HepG2 (cell line): ENCODE results near the gene LRP1B. TPM values are rescaled to one million over a fixed set of nuclear protein-coding genes. Genes with fewer than 3 reads are reported as not detected.
A peak's percentile ranks its signal among the peaks of the same experiment; 100 is the strongest.

Experiments
- ATAC-seq: fragments of 200-7000 bp; cut with Tn5 transposase; 3 replicates; pipeline ENCODE4 v1.9.1; 2020; ENCODE audit warnings: mild to moderate bottlenecking, moderate library complexity
- BruUV-seq: library from RNA; stranded (reverse); fragments of 400-500 nt; replicated peaks from 2 replicates; lab custom pipeline; 2021; lab: Mats Ljungman, UMichigan
- CTCF ChIA-PET: fragments of 300-600 bp; formaldehyde crosslinking; extraction: SDS; loops from one replicate; lab custom pipeline; 2021; ENCODE audit warnings: low total read pairs, inconsistent platforms, low intra/inter-chr PET ratio; lab: Yijun Ruan, JAX
- POLR2A ChIA-PET: fragments of 350-600 bp; sonication (Branson Sonifier 250); formaldehyde crosslinking; loops from one replicate; lab custom pipeline; 2020; ENCODE audit warnings: antibody characterized with exemption, inconsistent platforms; lab: Yijun Ruan, JAX
- DNase-seq: peaks from one replicate; pipeline ENCODE4 v3.0.0-alpha.2; 2015; ENCODE audit warnings: low spot score
- FAIRE-seq: peaks from 3 replicates; lab custom pipeline; 2011; peaks lifted over from hg19 to GRCh38; lab: Jason Lieb, UNC
- H2AFZ ChIP-seq: one replicate; pipeline ENCODE4 v1.6.1; 2011; ENCODE audit warnings: low read length, inconsistent platforms
- H3K27ac ChIP-seq: fragments of 300-600 bp; 3 replicates; pipeline ENCODE4 v1.8.0; 2011; ENCODE audit warnings: mixed run types, mild to moderate bottlenecking, mixed read lengths, low read length, inconsistent platforms; ENCODE audit not compliant: insufficient read depth; ENCODE audit errors: extremely low read length
- H3K27me3 ChIP-seq, 2 experiments: fragments of 200-600 bp in 1 of 2; 2 replicates in 1 of 2; 3 replicates in 1 of 2; pipeline versions ENCODE4 v1.6.0 to v1.8.0; 2011; ENCODE audit warnings: low read length in 2 of 2, mild to moderate bottlenecking in 2 of 2, moderate library complexity in 2 of 2, inconsistent platforms in 1 of 2; ENCODE audit not compliant: insufficient read depth in 2 of 2, control insufficient read depth in 1 of 2
- H3K36me3 ChIP-seq, 2 experiments: fragments of 200-600 bp in 1 of 2; replicated peaks in 1 of 2; 2 replicates in 1 of 2; 3 replicates in 1 of 2; pipeline versions ENCODE4 v1.5.1 to v1.8.0; 2011; ENCODE audit warnings: low read length in 2 of 2, inconsistent platforms in 1 of 2; ENCODE audit not compliant: insufficient read depth in 2 of 2, control insufficient read depth in 1 of 2
- H3K4me1 ChIP-seq: 2 replicates; pipeline ENCODE4 v1.5.1; 2012; ENCODE audit warnings: low read length, inconsistent platforms; ENCODE audit not compliant: insufficient read depth
- H3K4me2 ChIP-seq: 2 replicates; pipeline ENCODE4 v1.6.0; 2011; ENCODE audit warnings: low read depth, low read length, inconsistent platforms
- H3K4me3 ChIP-seq, 3 experiments: fragments of 200-600 bp in 1 of 3; sonication (generic), shearing (Covaris generic) in 1 of 3; replicated peaks in 1 of 3; 2 replicates each; pipeline ENCODE4 v1.5.1; 2011 to 2016; ENCODE audit warnings: low read length in 3 of 3, inconsistent platforms in 2 of 3, low read depth in 2 of 3, mild to moderate bottlenecking in 2 of 3, control low read depth in 1 of 3, mixed read lengths in 1 of 3; ENCODE audit not compliant: insufficient read depth in 1 of 3
- H3K79me2 ChIP-seq: one replicate; pipeline ENCODE4 v1.6.1; 2011; ENCODE audit warnings: low read length, inconsistent platforms; ENCODE audit not compliant: insufficient read depth
- H3K9ac ChIP-seq: 2 replicates; pipeline ENCODE4 v1.6.0; 2011; ENCODE audit warnings: mild to moderate bottlenecking, low read depth, low read length, inconsistent platforms; ENCODE audit not compliant: insufficient read depth
- H3K9me3 ChIP-seq: 2 replicates; pipeline ENCODE4 v1.5.1; 2012; ENCODE audit warnings: mild to moderate bottlenecking, low read length
- H4K20me1 ChIP-seq: 2 replicates; pipeline ENCODE4 v1.6.0; 2011; ENCODE audit warnings: inconsistent platforms, mild to moderate bottlenecking, low read length, moderate library complexity; ENCODE audit not compliant: insufficient read depth
- ATF7 ChIP-seq, 2 experiments: fragments of 450-650 bp in 1 of 2; sonication (generic) in 1 of 2; formaldehyde crosslinking in 1 of 2; IDR thresholded peaks; 2 replicates each; pipeline versions ENCODE4 v1.4.0 to v1.6.1; 2016 to 2020; ENCODE audit warnings: antibody characterized with exemption in 1 of 2, mild to moderate bottlenecking in 1 of 2, missing genetic modification reagents in 1 of 2
- CREB1 ChIP-seq, 2 experiments: fragments of 450-650 bp in 1 of 2; IDR thresholded peaks; 2 replicates each; pipeline ENCODE4 v1.6.1; 2016 to 2017; ENCODE audit warnings: control low read depth in 1 of 2, mild to moderate bottlenecking in 1 of 2, missing compliant biosample characterization in 1 of 2, missing genetic modification characterization in 1 of 2
- CSRNP1 ChIP-seq: sonication (generic); formaldehyde crosslinking; IDR thresholded peaks from 2 replicates; pipeline ENCODE4 v1.8.1; 2023; ENCODE audit warnings: mild to moderate bottlenecking, missing genetic modification reagents
- JUNB ChIP-seq: sonication (generic); formaldehyde crosslinking; IDR thresholded peaks from 2 replicates; pipeline ENCODE4 v1.8.0; 2022; ENCODE audit warnings: missing genetic modification reagents, mild to moderate bottlenecking, borderline replicate concordance
- PHF5A ChIP-seq: IDR thresholded peaks from one replicate; pipeline ENCODE4 v1.6.1; 2018; ENCODE audit warnings: low read depth, missing genetic modification reagents; ENCODE audit not compliant: unreplicated experiment
- PLSCR1 ChIP-seq: sonication (generic); formaldehyde crosslinking; IDR thresholded peaks from 2 replicates; pipeline ENCODE4 v1.5.0; 2020; ENCODE audit warnings: missing genetic modification reagents, mild to moderate bottlenecking, borderline replicate concordance
- PRDM15 ChIP-seq: sonication (generic); formaldehyde crosslinking; IDR thresholded peaks from 2 replicates; pipeline ENCODE4 v1.4.0; 2020; ENCODE audit warnings: missing genetic modification reagents
- SNAPC2 ChIP-seq: sonication (generic); formaldehyde crosslinking; IDR thresholded peaks from 2 replicates; pipeline ENCODE4 v1.8.1; 2022; ENCODE audit warnings: mild to moderate bottlenecking, missing genetic modification reagents
- YEATS2 ChIP-seq: sonication (generic); formaldehyde crosslinking; IDR thresholded peaks from 2 replicates; pipeline ENCODE4 v1.4.0; 2020; ENCODE audit warnings: missing genetic modification reagents, borderline replicate concordance
- ZBTB7B ChIP-seq: sonication (generic); formaldehyde crosslinking; IDR thresholded peaks from 2 replicates; pipeline ENCODE4 v1.4.0; 2020; ENCODE audit warnings: missing genetic modification reagents
- ZNF180 ChIP-seq: sonication (generic); formaldehyde crosslinking; IDR thresholded peaks from 2 replicates; pipeline ENCODE4 v1.4.0; 2020; ENCODE audit warnings: low read depth, missing genetic modification reagents, borderline replicate concordance
- ZNF296 ChIP-seq: sonication (generic); formaldehyde crosslinking; conservative IDR thresholded peaks from 2 replicates; pipeline ENCODE4 v1.5.0; 2020; ENCODE audit warnings: mild to moderate bottlenecking, missing genetic modification reagents
- ZNF567 ChIP-seq: sonication (generic); formaldehyde crosslinking; IDR thresholded peaks from 2 replicates; pipeline ENCODE4 v1.8.1; 2023; ENCODE audit warnings: mild to moderate bottlenecking, missing genetic modification reagents, borderline replicate concordance
- WGBS: methylation state at CpG from one replicate; pipeline ENCODE4 v1.1.6; 2017; ENCODE audit warnings: low lambda C conversion rate; 5-methylcytosine and 5-hydroxymethylcytosine counted together
- in situ Hi-C: cut with HindIII; loops from 2 replicates; pipeline ENCODE4 v1.10.0; 2017; ENCODE audit warnings: low pct_unique_long_range_greater_than_20kb; ENCODE audit not compliant: extremely low pct_ligation_motif_present
- intact Hi-C: fragments of 100-400 bp; cut with micrococcal nuclease; formaldehyde crosslinking; loops from one replicate; pipeline ENCODE4 v1.10.0; 2022; ENCODE audit not compliant: unreplicated experiment
- polyA plus RNA-seq, 8 experiments: library from polyadenylated mRNA; depleted of rRNA in 3 of 8; stranded (reverse) in 7 of 8; unstranded in 1 of 8; fragments of >200 nt; fragmentation: Illumina TruSeq in 4 of 8; extraction: Trizol in 4 of 8; gene quantifications; 2 replicates each; pipeline versions ENCODE4 v1.2.1 to v1.2.3, GENCODE V29; 2011 to 2016; ENCODE audit warnings: low read depth in 4 of 8, missing spikeins in 1 of 8, mixed read lengths in 1 of 8; ENCODE audit not compliant: insufficient read depth in 1 of 8
- total RNA-seq, 5 experiments: library from RNA; depleted of rRNA; stranded (reverse); fragments of >200 nt; fragmentation: Illumina TruSeq; extraction: Trizol; gene quantifications; 2 replicates each; pipeline ENCODE4 v1.2.3, GENCODE V29; 2016; ENCODE audit warnings: low read depth in 1 of 5

LRP1B gene
- total and polyA plus RNA-seq, 2 of the 13 experiments (the other 11 are each of a cell fraction or from before 2014, with no cell fraction given), result 0.04 TPM; not detected in 1

DNA sequence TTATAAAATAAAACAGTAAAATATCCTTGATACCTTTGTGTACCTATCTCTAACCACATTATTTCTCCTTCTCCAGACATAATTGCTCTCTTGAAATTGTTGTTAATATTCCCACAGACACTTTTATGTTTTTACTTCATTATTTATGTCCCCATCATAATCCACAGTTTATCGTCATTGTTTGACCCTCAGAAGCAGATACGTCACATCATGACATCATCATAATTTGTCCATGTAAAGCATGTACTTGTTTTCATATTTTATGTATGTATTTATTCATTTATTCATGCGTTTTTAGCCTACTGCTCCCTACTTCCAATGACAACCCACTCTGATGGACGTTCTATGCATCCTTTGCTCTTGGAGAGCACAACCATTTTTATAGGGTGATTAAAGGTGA is 1943.7 kb downstream of the LRP1B start:
- POLR2A ChIA-PET, result no interaction called here
- ATAC-seq, result no peak
- Histone ChIP-seq H3K4me1 (no peaks in the 10 kb centered on the region), H3K4me3 (no peak overlapping the region), H2AFZ (no peak overlapping the region), H4K20me1 (no peaks in the 10 kb centered on the region), H3K9me3 (no peaks in the 10 kb centered on the region), H3K79me2 (no peaks in the 10 kb centered on the region), H3K9ac (no peak overlapping the region), H3K27ac (no peak overlapping the region), H3K27me3 (no peaks in the 10 kb centered on the region), H3K36me3 (no peaks in the 10 kb centered on the region), H3K4me2 (no peak overlapping the region)
- DNase-seq, result no peak
- no TSS peak for BruUV-seq
- in situ Hi-C loops (no loop called here), intact Hi-C loops (no loop called here)
- TF ChIP-seq ZNF296 (no peak), CREB1 (IDR thresholded peaks at IDR 0.05) (peak; percentile 91), CREB1 (CRISPR knock-in tag; IDR thresholded peaks at IDR 0.05) (no peak), ATF7 (IDR thresholded peaks at IDR 0.05) (peak; percentile 95), ATF7 (CRISPR knock-in tag; IDR thresholded peaks at IDR 0.05) (no peak)
- no peak for FAIRE-seq
- 3% methylated on average over 4 of the region's 4 CpGs for WGBS
- CTCF ChIA-PET, result no interaction called here

DNA sequence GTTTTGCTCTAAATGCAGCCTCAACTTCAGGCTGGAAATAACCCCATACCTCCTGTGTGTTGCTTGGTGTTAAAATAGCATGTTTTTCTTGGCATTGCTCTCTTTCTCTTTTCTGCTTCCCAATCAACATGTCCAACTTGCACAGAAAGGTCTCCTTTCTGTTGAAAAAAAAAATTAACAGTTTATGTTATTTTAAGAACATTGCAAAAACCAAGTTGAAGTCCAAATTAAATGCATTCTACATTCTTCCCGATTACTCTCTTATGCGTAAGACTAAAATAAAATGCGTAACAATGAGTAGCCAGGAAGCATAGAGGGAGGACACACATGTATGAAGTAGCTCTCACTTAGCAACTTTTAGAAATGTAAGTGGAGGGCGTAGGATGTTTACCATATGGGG is 1944.5 kb downstream of the LRP1B start:
- no peaks in the 10 kb centered on the region for H3K9me3 ChIP-seq
- no peak overlapping the region for H2AFZ ChIP-seq
- no peak overlapping the region for H3K4me2 ChIP-seq
- BruUV-seq, result no TSS peak
- FAIRE-seq (no peak), DNase-seq (no peak), ATAC-seq (no peak)
- no peak overlapping the region for H3K4me3 ChIP-seq
- H3K27me3 ChIP-seq, result no peaks in the 10 kb centered on the region
- intact Hi-C loops (no loop called here), in situ Hi-C loops (no loop called here)
- no peaks in the 10 kb centered on the region for H3K36me3 ChIP-seq
- H3K9ac ChIP-seq, result no peak overlapping the region
- WGBS, result 2% methylated on average over 4 of the region's 4 CpGs
- H3K4me1 ChIP-seq, result no peaks in the 10 kb centered on the region
- no peaks in the 10 kb centered on the region for H3K79me2 ChIP-seq
- ChIA-PET POLR2A (no interaction called here), CTCF (no interaction called here)
- H4K20me1 ChIP-seq, result no peaks in the 10 kb centered on the region
- H3K27ac ChIP-seq, result no peak overlapping the region
- TF ChIP-seq YEATS2 (CRISPR knock-in tag), result no peak
- TF ChIP-seq ZBTB7B (CRISPR knock-in tag), result no peak
- no peak for TF ChIP-seq ZNF567 (CRISPR knock-in tag)
- TF ChIP-seq SNAPC2 (CRISPR knock-in tag), result no peak
- no peak for TF ChIP-seq PHF5A (CRISPR knock-in tag)
- TF ChIP-seq CSRNP1 (CRISPR knock-in tag), result no peak
- no peak for TF ChIP-seq JUNB
- no peak for TF ChIP-seq ZNF180 (CRISPR knock-in tag)
- no peak for TF ChIP-seq PLSCR1
- no peak for TF ChIP-seq PRDM15 (CRISPR knock-in tag)
